H1 (cell line): Measurements from ENCODE around the gene ZMYM4. TPM values are rescaled to one million over a fixed set of nuclear protein-coding genes. Genes with fewer than 3 reads are reported as not detected.

Source experiments
- CBX8 ChIP-seq: fragments of 300-800, 300-1000 bp; sonication (generic); IDR thresholded peaks from 2 replicates; pipeline ENCODE4 v1.7.1; 2016; ENCODE audit warnings: low read depth, low read length, borderline replicate concordance
- CHD7 ChIP-seq: fragments of 300-600 bp; sonication (generic); IDR thresholded peaks from 2 replicates; pipeline ENCODE4 v1.7.1; 2012; ENCODE audit warnings: low read length, moderate library complexity, mild to moderate bottlenecking, inconsistent platforms; ENCODE audit not compliant: insufficient replicate concordance
- POU5F1 ChIP-seq: IDR thresholded peaks from 2 replicates; pipeline ENCODE4 v1.6.1; 2011; ENCODE audit warnings: low read depth, mild to moderate bottlenecking, low read length, moderate library complexity
- RBBP5 ChIP-seq: IDR thresholded peaks from 2 replicates; pipeline ENCODE4 v1.7.1; 2012; ENCODE audit warnings: low read depth, mild to moderate bottlenecking, inconsistent platforms, low read length, moderate library complexity, borderline replicate concordance
- SAP30 ChIP-seq: fragments of 300-600 bp; sonication (generic); IDR thresholded peaks from 2 replicates; pipeline ENCODE4 v1.7.1; 2012; ENCODE audit warnings: low read length, moderate library complexity, mild to moderate bottlenecking, inconsistent platforms; ENCODE audit not compliant: insufficient read depth, insufficient replicate concordance
- polyA plus RNA-seq, 7 experiments: library from polyadenylated mRNA; depleted of rRNA in 3 of 7; stranded (reverse) in 5 of 7; unstranded in 2 of 7; fragments of >200 nt in 5 of 7; fragments of 200-250 nt in 2 of 7; gene quantifications; 1 replicate in 5 of 7; 2 replicates in 1 of 7; 4 replicates in 1 of 7; pipeline versions ENCODE4 v1.2.1 to v1.2.3, GENCODE V29; 2011 to 2013; ENCODE audit warnings: missing spikeins in 2 of 7, mixed read lengths in 2 of 7
- total RNA-seq: library from RNA; stranded (reverse); fragmentation: NEBNext Ultra II Directional; extraction: Animal tissue kit (Norgen Biotek cat#: 25700); gene quantifications from 2 replicates; pipeline ENCODE4 v1.2.1, GENCODE V29; 2021

The ZMYM4 gene
- total and polyA plus RNA-seq, 2 of the 8 experiments (the other 6 are each of a cell fraction or from before 2014, with no cell fraction given): 16.7 to 81.3 TPM

- no peak for TF ChIP-seq POU5F1
- TF ChIP-seq CBX8: no peak
- TF ChIP-seq SAP30: no peak
- TF ChIP-seq RBBP5: no peak
- no peak for TF ChIP-seq CHD7
Observed at GRCh38 chr1:35453031-35453430, 184.5 kb downstream of the ZMYM4 start (continued).
